DMS 273 treated with DMSO at 0.1 percent for 48 hours (cell line): ENCODE results near the gene TMEM147.

Experiments
- DNase-seq: peaks from one replicate; lab custom pipeline; 2025; lab: John Stamatoyannopoulos, UW

TMEM147 gene

DNA sequence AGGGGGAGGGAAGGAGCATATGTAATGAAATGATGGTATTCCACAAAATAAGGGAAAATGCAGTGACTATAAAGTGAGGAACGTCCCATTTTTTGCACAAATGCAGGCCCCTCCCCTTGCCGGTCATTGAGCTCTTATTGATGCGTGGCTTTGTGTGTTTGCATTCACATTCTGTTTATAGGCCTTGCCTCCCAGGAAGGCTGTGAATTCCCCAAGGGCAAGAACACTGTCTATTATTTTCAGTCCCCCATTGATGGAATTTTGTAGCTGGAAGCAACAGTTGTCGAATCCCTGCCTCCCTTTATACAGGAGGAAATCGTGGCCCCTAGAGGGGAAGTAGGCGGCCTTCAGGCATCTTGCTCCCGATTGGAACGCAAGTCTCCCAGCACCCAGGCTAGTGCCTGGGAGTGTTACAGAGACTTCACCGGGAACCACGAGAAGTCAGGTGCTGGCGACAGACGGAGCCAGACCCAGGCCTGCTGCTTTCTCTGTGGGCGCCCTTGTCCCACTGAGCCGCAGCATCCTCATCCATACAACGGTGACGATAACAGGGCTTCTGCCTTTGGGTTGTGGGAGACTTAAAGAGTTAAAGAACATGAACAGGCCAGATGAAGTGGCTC is 24.2 kb upstream of the TMEM147 start:
- no peak for DNase-seq

DNA sequence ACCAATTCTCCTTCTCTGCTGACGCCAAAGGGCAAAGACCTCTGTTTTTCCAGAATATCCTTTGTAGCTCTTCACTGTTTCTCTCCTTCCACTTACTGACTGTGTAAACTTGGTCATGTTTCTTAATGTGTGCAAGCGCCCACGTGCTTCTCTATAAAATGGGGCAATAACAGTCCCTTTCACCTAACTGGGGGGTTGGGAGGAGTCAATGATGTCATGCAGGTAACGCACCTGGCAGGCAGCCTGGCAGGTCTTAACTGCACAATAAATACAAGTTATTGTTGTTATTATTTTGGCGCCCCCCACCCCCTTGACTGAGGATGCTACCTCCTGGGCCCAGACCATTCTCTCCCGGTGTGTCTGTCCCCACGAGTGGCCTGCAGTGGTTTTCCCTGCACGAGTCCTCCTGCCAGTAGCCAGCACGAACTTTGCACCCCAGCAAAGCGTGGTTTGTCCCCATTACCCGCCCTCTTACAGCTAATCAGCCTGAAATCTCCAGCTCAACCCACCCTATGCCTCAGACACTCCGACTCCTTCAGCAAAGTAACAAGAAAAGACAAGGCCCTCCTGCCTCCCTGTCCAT is 22.6 kb upstream of the TMEM147 start:
- no peak for DNase-seq

- DNase-seq = no peak
Measured at GRCh38 chr19:35524181-35524837, 21.1 kb upstream of the TMEM147 start.

DNA sequence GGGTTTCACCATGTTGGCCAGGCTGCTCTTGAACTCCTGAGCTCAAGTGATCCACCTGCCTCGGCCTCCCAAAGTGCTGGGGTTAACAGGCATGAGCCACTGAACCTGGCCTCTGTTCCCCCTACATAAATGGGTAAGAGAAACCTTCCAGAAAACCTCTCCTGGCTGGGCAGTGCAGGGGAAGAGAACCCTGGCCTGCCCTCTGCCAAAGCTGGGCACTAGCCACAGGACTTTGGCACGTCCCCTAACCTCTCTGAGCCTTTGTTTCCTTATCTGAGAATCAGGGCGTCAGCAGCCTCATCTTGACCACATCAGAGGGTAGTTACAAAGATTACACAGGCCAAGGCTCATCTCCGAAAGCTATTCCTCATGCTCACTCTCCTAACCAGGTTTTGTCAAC is 19.6 kb upstream of the TMEM147 start:
- no peak for DNase-seq

DNA sequence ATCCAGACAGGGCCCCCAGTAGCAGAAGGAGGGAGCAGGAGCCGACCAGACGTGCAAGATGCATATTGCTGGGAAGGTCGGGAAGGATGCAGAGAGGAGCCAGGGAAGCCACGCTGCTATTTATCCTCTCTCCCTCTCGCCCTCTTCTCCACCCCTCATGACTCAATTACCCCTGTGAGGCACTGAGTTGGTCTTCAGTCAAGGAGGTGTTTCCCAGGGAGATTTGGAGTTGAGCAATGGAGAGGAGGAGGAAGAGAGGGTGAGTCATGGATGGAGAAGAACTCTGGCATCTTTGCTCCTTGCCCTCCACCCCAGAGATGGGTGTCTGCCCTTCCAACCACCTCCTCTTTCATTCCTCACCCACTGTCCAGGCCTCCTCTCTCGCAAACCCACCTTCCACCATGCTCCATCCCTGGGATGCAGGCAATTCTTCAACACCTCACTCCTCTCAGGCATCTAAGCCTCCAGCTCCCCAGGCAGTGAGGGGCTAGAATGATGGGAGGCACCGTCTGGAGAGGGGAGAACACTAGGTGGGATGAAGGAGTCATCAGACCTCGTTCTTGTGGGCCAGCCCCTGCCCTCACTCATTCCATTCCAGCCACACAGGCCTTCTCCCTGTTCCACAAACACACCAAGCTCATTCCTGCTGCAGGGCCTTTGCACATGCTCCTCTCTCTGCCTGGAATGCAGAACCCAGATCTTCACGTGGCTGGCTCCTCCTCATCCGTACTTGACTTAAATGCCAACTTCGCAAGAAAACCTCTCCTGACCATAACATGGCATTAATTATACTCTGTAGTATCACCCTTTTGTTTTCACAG is 17.0 kb upstream of the TMEM147 start, which contains the start of gene SBSN:
Gene SBSN, minus strand, starts transcription at position 94 of the 821 bp plus-strand sequence. Its CDS starts 30 bp downstream, at position 64.
- DNase-seq = no peak

- no peak for DNase-seq
Measured at GRCh38 chr19:35529241-35530218, 15.9 kb upstream of the TMEM147 start.

DNA sequence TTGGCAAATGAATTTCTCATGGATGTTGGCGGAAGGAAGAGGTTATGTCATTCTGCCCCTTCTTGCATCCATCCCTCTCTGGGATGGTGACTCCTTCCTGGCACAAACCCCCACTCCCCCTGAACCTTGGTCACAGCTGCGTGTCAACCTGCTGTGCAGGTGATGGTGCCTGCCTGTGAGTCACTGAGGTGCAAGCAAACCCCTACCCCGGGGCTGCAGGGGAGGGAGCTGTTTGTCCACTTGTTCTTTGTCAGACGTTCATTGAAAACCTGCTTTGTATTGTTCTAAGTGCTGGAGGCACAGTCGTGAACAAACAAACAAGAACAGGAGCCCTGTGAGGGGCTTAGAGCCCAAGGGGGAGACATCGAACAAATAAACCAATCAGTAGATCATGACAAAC is 14.1 kb upstream of the TMEM147 start:
- DNase-seq = no peak

GRCh38 chr19:35533201-35533821 is 12.1 kb upstream of the TMEM147 start, which contains the start of gene GAPDHS:
GAPDHS (plus strand) TSS chr19:35533456; CDS start chr19:35533528, 72 bp downstream.
- no peak for DNase-seq

GRCh38 chr19:35533822-35534392 is 11.5 kb upstream of the TMEM147 start:
- DNase-seq = no peak

GRCh38 chr19:35534803-35535480 is 10.5 kb upstream of the TMEM147 start:
- no peak for DNase-seq

- DNase-seq = no peak
Measured at GRCh38 chr19:35539314-35539713, 6.1 kb upstream of the TMEM147 start.

- DNase-seq = no peak
Measured at GRCh38 chr19:35539850-35540249, 5.6 kb upstream of the TMEM147 start.

DNA sequence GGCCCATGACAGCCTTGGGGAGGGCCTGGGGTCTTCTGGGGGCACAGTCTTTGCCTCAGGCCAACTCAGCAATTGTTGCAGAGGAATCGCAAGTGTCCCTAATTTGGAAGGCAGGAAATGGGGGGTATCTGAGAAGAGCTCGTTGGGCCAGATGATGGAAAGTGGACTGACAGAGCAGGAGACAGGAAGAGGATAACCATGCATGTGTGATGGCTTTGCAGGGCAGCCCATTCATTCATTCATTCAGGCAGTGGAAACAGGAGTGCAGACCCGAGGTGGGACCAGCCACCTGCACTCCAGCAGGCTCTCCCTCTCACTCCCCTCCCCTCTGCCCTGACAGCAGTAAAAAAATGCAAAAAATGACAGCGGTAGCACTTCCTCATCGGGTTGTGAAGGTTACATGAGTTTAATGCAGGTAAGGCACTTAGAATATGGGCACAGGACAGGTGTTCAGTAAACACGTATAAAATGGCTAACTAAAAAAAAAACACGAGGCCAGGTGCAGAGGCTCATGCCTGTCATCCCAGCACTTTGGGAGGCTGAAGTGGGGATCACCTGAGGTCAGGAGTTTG is 5.0 kb upstream of the TMEM147 start:
- DNase-seq = no peak

GRCh38 chr19:35542209-35542608 is 3.2 kb upstream of the TMEM147 start:
- no peak for DNase-seq

DNA sequence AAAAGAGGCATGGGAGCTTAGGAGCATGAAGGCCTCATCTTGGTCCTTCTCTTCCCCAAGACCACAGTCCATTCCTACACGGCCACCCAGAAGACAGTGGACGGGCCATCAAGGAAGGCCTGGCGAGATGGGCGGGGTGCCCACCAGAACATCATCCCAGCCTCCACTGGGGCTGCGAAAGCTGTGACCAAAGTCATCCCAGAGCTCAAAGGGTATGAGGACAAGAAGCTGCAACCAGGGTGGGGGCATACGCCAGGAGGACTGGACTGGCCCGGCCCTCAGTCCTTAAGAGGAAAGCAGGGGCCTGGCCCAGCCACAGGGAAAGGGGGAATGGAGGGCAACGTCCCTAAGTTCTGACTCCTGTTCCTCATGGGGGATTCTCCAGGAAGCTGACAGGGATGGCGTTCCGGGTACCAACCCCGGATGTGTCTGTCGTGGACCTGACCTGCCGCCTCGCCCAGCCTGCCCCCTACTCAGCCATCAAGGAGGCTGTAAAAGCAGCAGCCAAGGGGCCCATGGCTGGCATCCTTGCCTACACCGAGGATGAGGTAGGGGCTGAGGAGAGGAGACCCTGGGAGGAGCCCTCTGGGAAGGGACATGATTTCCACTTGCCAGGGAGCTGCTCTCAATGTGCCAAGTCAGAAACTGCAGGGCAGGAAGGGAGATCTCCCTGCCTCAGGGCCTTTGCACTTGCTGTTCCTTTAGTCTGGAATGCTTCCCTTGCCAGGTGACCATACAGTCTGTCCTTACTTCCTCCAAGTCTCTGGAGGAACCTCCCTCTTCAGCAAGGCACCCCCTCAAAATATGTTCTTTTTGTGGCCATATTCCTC is 1.9 kb upstream of the TMEM147 start:
- DNase-seq = no peak

DNA sequence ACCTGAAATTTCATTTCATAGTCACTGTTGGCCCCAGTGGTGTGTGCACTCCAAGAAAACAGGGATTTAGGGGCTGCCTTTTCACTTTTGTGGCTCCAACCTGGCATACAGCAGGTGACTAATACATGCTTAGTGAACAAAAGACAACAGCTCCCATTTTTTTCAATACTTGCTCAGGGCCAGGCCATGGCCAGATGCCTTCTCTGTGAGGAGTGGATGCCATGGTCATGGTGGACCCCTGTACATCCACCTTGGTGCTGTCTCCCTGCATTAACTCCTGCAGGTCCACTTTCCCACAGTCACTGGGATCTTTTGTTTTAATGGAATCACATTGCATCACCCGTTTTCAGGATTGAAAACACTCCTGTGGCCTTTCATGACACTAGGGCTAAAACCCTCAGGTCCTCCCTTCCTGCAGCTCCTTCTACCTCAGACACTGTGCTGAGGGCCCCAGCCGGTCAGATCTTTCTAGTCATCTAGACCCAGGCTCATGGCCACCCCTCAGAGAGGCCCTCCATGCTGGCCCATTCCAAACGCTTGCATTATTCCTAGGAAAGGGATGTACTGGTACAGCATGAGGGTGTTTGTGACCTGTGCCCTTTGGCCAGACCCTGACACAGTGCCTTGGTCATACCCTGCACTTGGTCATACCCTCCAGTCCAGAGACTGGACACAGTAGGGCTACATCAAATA is 1.2 kb upstream of the TMEM147 start:
- DNase-seq = no peak

GRCh38 chr19:35545855-35546381 is 492 bp downstream of the TMEM147 start:
- DNase-seq = no peak

DNA sequence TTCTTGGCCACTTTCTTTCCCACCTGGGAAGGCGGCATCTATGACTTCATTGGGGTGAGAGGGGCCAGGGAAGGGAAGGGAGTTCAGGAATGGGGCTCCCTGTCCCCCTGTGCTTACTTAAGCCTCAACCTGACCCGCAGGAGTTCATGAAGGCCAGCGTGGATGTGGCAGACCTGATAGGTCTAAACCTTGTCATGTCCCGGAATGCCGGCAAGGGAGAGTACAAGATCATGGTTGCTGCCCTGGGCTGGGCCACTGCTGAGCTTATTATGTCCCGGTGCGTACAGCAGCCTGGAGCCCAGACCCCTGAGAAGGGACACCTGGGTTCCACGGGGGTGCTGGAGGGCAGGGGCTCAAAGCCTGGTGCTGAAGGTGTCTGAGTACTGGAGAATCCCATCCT is 1.1 kb downstream of the TMEM147 start:
- DNase-seq = no peak
